Suppressor macrophage treated with lipopolysaccharide for 1 hour (primary cell): ENCODE results near the gene DLG3.

Experiments
- DNase-seq, 3 donors: peaks; one replicate each; pipeline ENCODE4 v3.0.0-alpha.2; 2020 to 2022

DLG3 gene

DNA sequence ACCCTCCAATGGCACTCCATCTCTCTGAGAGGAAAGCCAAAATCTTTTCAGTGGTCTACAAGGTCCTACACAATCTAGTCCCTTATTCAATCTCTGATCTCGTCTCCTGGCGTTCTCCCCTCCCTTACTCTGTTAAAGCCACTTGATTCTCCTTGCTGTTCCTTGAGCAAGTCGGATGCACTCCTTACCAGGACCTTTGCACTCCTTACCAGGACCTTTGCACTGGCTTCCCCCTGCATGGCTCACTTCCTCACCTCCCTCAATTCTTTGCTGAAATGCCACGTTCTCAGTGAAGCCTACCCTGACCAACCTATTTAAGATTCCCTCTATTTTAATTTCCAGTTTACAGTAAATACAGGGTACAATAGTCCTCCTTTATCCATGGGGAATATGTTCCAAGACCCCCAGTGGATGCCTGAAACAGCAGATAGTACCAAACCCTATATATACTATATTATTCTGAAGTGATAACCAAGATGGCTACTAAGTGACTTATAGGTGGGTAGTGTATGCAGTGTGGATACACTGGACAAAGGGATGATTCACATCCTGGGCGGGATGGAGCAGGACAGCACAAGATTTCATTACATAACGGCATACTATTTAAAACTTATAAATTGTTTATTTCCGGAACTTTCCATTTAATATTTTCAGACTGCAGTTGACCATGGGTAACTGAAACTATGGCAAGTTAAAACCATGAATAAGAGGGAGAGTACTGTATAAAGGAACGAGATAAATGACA is 6.5 kb upstream of the DLG3 start:
- DNase-seq: no peak

GRCh38 chrX:70439016-70439415 is 5.6 kb upstream of the DLG3 start:
- DNase-seq: no peak

DNA sequence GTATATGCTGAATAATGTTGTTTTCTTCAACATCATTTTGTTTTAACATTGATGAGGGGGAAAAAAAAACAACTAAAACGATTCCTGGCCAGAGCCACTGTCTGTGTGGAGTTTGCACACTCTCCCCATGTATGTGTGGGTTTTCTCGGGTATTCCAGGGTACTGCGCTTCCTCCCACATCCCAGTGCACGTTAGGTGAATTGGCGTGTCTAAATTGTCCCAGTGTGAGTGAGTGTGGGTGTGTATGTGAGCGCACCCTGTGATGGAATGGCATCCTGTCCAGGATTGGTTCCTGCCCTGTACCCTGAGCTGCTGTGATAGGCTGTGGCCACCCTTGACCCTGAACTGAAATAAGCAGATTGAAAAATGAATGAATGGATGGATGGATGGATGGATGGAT is 2.4 kb upstream of the DLG3 start:
- DNase-seq: no peak

GRCh38 chrX:70444946-70445656 is 466 bp downstream of the DLG3 start:
- no peak for DNase-seq

- no peak for DNase-seq
These were observed 1.3 kb downstream of the DLG3 start for GRCh38 chrX:70445951-70446350.

DNA sequence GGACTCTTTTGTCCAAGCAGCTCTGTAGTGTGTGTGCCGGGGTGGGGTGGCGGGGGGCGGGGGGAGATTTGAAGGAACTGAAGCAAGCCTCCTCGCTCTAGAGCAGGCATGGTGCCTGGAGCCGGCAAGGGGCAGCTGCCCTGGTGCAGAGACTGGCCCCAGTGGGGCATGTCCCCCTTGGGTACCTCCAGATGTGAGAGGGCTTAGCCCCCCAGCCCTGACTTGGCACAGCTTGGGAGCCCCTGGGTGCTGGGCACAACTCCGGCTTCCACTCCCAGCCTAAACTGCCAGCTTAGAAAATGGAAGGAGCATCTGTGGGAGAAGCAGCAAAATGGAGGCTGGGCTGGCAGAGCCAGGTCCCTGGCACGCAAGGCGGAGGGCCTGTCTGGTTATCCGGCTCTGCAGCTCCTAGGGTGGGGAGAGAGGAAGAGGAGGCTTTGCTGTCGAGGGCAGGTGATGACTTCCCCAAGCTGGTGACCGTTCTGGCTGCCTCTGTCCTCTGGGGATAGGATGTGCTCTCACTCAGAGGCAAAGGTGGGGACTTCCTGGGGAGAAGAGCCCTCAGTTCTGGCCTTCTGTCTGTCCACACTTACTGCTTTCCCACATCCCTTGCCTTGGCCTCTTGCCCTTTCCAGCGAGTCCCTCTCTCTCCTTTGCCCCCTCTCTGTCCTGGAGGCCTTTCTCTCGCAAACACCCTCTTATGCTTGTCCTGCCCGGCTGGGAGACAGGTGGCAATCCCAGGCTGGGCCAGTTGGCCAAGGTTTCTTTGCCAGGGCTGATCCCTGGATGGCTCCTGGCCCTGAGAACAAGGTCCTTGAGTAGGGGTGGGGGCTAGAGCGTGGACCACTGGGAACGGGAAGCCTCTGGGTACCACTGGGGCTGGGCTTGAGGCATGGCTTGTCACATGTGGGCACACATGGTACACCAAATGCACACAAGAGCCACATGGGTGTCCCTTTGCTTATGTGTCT is 2.0 kb downstream of the DLG3 start:
- DNase-seq: no peak

DNA sequence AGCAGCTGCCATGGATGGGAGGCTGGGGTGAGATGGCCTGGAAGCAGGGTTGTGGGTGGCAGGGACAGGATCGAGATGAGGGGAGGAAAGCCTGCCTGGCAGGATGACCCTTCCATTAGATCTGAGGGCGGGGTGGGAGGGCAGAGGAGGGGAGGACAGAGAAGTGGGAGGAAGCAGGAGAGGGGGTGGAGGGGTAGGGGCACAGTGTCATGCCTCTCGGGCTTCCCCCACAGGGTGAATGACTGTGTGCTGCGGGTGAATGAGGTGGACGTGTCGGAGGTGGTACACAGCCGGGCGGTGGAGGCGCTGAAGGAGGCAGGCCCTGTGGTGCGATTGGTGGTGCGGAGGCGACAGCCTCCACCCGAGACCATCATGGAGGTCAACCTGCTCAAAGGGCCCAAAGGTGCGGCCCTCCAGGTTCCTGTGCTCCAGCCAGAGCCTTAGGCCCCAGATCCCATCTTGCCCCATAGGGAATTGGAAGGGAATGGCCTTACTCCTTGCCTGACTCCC is 4.9 kb downstream of the DLG3 start:
- no peak for DNase-seq

DNA sequence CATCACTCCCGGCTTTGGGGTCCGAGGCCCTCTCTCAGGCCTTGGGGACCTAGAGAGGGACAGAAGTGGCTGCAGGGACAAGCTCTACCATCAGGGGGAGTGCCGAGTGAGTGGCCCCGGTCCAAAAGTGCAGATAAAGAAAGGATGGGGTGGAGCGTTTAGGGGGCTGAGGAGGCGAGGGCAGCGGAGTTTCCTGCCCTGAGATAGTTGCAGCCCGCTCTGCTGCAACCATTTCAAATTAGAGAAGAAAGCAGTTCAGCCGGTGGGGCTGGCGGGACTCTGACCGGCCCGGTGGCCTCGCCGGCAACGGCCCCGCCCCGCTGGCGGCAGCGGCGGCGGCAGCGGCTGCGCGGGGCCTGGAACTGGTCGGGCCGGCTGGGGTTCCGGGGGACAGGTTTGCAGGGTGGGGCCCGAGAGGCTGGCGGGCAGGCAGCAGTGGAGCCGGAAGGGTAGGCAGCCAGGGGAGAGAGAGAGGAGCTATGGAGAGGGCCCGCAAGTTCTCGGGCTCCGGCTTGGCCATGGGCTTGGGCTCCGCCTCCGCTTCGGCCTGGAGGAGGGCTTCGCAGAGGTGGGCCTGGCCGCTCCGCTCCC is 7.6 kb downstream of the DLG3 start:
- DNase-seq: peak; percentile 23 to 65 (median 47)

DNA sequence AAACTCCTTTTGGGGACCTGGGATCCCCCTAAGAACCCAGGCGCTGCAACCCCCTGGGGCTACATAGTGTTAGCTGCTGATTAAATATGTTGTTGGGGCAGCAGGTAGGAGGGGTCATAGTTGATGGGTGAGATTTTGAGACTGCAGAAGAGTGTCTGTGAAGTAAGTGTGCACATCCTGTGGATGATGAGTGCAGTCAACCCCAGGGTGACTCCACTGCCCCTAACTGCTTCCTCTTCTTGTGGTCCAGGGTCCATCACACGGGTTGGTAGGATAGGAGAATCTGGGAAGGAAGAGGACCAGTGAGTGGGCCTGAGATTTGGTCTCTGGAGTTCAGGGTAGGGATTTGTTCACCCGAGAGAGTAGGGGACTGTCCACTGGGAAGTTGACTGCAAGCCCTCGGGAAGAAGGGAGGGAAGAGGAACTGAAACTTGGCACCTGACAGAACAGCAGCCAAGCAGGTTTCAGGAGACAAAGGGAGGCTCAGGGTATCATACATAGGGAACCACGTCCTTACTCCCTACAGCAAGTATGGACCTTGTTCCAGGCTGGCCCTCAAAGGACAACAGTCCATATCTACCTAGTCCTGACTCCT is 8.5 kb downstream of the DLG3 start:
- no peak for DNase-seq

- DNase-seq: peak; percentile 24 to 60 (median 53)
These were observed 10.1 kb downstream of the DLG3 start for GRCh38 chrX:70454441-70455365.

DNA sequence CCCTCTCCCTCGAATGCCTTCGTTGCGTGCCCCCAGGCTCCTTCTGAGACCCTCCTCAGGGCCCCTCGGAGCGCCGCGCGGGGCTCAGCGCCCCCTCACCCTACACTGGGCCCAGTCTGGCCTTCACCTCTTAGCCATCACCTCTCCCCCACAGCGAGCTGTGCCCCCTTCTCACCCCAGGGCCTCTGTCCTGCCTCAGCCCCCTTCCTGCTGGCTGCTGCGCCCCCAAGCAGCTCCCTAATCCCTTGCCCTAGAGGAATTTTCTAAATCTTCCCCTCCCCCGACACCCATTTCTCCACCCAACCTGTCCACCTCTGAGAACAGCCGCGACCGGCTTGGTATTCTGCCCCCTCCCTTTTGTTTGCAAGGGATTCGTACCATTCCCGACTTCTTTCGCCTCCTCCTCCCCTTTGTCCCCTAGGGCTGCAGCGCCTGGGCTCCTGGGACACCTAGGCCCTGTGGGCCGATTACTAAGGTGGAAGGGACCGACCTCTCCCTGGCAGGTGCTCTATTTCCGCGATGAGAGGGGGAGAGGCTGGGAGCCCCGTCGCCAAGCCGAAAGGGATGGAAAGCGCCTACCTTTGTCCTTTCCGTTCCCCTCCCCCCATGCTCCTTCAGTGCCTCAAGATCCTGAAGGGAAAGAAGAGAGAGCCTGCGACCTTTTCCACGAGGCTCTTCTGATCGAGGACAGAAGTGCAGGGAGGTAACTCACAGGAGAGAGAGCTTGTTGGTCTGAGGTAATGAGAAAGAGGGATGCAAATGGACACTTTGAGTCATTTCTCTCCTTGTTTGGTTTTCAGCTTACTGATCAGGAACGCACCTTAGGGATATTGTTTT is 10.9 kb downstream of the DLG3 start:
- no peak for DNase-seq

DNA sequence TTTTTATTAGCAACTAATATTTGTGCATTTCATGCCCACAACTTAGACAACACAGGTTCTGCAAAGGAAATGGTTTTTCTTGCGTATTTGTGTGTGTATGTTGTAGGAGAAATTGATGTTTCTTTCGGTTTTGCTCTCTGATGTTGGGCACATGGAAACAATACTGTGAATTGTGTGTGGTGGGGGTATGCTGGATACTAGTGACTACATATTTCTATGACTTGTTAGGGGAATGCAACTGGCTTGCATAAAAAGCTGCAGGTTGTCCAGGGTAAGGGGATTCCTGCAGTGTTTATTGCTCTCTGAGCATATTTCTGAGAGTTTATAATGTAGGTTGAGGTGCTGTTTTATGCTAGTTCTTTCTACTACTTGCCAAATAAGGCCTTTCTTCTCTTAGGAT is 11.6 kb downstream of the DLG3 start:
- no peak for DNase-seq

GRCh38 chrX:70461026-70461425 is 16.4 kb downstream of the DLG3 start:
- DNase-seq: no peak

GRCh38 chrX:70464051-70464450 is 19.4 kb downstream of the DLG3 start:
- no peak for DNase-seq

GRCh38 chrX:70466968-70467367 is 22.3 kb downstream of the DLG3 start:
- DNase-seq: no peak

GRCh38 chrX:70468709-70469108 is 24.1 kb downstream of the DLG3 start:
- DNase-seq: no peak

DNA sequence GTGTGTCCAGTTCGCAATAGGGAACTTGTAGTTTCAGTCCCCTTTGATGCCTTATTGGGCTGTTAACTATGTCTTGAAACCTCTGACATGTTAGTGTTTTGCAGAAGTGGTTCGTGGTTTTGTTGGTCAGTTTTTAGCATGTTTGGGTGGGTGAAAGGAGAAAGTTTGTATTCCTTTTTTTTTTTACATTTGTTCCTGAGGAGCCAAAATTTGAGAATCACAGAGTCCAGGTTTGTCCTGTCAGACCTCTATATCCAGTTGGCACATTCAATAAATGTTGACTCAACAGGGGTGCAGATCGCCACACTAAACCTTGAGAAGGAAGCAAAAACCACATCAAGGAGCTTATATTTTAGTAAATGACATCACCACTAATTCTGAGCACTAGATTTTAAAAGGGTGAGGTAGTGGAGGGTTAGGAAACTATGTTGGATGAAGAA is 26.2 kb downstream of the DLG3 start:
- peak in 2 of 3 donors; percentile 40 to 51 for DNase-seq

- DNase-seq: no peak
These were observed 31.7 kb downstream of the DLG3 start for GRCh38 chrX:70476166-70476933.
